WI38 (cell line): Measurements from ENCODE around the gene BBC3.

Experiments
- H3K4me3 ChIP-seq: 2 replicates; pipeline ENCODE4 v1.5.1; 2011; ENCODE audit warnings: low read depth, mild to moderate bottlenecking, control low read depth, low read length
- TF ChIP-seq, protein P1 (sequence below): IDR thresholded peaks from 2 replicates; pipeline ENCODE4 v1.5.1; 2012; ENCODE audit warnings: low read depth, mild to moderate bottlenecking, control low read depth, low read length

The BBC3 gene

GRCh38 chr19:47273313-47274070 lies 42.5 kb upstream of the BBC3 start:
- TF ChIP-seq, protein P1, sequence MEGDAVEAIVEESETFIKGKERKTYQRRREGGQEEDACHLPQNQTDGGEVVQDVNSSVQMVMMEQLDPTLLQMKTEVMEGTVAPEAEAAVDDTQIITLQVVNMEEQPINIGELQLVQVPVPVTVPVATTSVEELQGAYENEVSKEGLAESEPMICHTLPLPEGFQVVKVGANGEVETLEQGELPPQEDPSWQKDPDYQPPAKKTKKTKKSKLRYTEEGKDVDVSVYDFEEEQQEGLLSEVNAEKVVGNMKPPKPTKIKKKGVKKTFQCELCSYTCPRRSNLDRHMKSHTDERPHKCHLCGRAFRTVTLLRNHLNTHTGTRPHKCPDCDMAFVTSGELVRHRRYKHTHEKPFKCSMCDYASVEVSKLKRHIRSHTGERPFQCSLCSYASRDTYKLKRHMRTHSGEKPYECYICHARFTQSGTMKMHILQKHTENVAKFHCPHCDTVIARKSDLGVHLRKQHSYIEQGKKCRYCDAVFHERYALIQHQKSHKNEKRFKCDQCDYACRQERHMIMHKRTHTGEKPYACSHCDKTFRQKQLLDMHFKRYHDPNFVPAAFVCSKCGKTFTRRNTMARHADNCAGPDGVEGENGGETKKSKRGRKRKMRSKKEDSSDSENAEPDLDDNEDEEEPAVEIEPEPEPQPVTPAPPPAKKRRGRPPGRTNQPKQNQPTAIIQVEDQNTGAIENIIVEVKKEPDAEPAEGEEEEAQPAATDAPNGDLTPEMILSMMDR: no peak
- peak overlapping the region; percentile 71 for H3K4me3 ChIP-seq

DNA sequence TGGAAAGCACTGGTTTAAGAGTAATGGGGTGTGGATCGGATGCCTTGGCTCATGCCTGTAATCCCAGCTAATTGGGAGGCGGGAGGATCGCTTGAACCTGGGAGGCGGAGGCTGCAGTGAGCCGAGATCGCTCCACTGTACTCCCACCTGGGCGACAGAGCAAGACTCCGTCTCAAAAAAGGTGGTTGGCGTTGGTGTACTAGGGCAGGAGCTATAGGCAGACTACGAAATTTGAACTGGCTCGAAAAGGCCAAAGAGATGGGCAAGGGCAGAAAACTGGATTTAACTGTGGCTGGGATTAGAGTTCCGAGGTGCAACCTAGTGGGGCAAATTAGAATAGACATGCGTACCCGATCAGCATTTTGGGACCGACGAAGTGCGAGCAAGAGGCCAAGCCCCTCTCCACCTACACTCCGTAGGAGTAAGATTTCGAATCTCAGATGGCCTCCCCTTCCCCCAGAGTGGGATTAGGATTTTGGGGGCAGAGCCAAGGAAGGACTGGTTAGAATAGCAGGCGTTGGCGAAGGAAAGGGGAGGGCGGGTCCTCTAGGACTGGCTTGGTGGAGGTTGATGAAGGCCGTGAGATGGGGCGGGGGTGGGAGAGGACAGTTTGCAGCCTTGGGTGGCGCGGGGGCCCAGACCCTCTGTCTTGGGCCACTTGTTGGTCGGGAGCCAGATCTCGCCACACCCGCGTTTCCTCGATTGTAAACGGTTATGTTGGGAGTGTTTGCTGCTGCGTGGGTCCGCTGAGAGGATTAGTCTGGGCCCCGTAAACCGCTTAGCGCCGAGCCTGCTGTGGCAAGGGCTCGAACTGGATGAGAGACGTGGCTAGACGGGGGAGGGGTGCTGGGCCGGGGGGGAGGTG lies 41.7 kb upstream of the BBC3 start:
- H3K4me3 ChIP-seq: peak overlapping the region; percentile 71
- TF ChIP-seq, protein P1: no peak

GRCh38 chr19:47271949-47272348 lies 41.0 kb upstream of the BBC3 start:
- TF ChIP-seq, protein P1: no peak
- no peak overlapping the region for H3K4me3 ChIP-seq

- H3K4me3 ChIP-seq: no peak overlapping the region
- TF ChIP-seq, protein P1: no peak
Observed at GRCh38 chr19:47270408-47270807, 39.4 kb upstream of the BBC3 start.

DNA sequence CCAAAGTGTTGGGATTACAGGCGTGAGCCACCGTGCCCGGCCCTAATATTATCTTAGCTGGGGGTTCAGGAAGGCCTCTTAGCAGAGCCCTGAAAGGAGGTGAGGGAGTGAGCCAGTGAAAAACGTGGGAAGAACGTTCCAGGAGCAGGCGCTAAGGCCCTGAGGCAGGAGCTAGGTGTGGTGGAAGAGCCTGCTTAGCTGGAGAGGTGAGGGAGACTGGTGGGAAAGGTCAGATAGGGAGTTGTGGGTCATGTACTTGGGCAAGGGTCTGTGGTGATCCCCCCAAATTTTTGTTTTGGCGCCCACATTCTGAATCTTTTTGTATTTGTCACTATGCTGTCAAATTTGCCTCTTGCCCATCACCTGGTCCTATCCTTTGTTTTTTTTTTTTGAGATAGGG lies 38.6 kb upstream of the BBC3 start:
- TF ChIP-seq, protein P1: no peak
- H3K4me3 ChIP-seq: no peak overlapping the region

DNA sequence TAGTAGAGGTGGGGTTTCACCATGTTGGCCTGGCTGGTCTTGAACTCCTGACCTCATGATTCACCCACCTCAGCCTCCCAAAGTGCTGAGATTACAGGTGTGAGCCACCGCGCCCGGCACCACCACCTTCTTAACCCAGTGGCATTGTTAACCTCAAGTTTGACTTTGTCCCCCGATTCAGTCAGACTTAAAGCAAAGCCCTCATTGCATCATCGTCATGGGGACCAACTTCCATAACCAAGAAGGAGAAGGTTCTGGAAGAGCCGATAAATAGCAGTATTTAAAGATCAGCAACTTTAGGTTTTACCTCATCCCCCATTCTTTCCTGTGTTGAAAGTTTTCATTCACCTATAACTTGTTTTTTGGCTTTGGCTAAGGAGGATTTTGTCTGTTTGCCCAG lies 37.0 kb upstream of the BBC3 start:
- H3K4me3 ChIP-seq: no peak overlapping the region
- TF ChIP-seq, protein P1: no peak

DNA sequence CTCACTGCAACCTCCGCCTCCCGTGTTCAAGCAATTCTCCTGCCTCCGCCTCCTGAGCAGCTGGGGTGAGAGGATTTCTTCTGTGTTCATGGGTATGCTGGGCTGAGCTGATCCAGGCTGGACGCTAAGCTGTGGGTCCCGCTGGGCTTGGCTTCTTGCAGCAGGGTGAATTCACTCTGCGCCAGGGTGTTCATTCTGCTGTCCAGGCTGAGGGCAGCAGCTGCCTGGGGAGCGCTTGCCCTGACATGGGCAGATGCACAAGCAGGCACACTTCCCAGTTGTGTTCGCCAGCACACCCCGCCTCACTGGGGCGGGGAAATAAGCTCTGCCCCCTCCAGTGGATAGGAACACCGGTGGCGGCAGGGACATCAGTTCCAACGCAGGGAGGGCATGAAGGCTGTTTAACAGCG lies 36.4 kb upstream of the BBC3 start:
- TF ChIP-seq, protein P1: no peak
- H3K4me3 ChIP-seq: no peak overlapping the region
